H9 (cell line): ENCODE measurements around the gene WARS2. TPM values are rescaled to one million over a fixed set of nuclear protein-coding genes. Genes with fewer than 3 reads are reported as not detected.

ENCODE experiments used
- DNase-seq: peaks from one replicate; pipeline ENCODE4 v3.0.0-alpha.2; 2017
- H2AFZ ChIP-seq: one replicate; pipeline ENCODE4 v1.6.1; 2013; ENCODE audit warnings: mild to moderate bottlenecking, low read length, control low read depth, moderate library complexity
- H2AK5ac ChIP-seq: 2 replicates; pipeline ENCODE4 v1.6.1; 2013; ENCODE audit warnings: low read length, control low read depth, mixed read lengths; ENCODE audit not compliant: insufficient read length
- H2BK120ac ChIP-seq: one replicate; pipeline ENCODE4 v1.6.1; 2013; ENCODE audit warnings: low read depth, mild to moderate bottlenecking, low read length, control low read depth, inconsistent platforms; ENCODE audit not compliant: poor library complexity, severe bottlenecking
- H2BK12ac ChIP-seq: 2 replicates; pipeline ENCODE4 v1.6.1; 2013; ENCODE audit warnings: low read length, control low read depth, mixed read lengths, low read depth; ENCODE audit not compliant: insufficient read length
- H2BK15ac ChIP-seq: 2 replicates; pipeline ENCODE4 v1.6.1; 2013; ENCODE audit warnings: low read depth, low read length, control low read depth
- H2BK20ac ChIP-seq: one replicate; pipeline ENCODE4 v1.6.1; 2013; ENCODE audit warnings: low read depth, mild to moderate bottlenecking, low read length, control low read depth, inconsistent platforms; ENCODE audit not compliant: poor library complexity, severe bottlenecking
- H2BK5ac ChIP-seq: 2 replicates; pipeline ENCODE4 v1.6.1; 2013; ENCODE audit warnings: low read length, control low read depth, mixed read lengths; ENCODE audit not compliant: insufficient read length
- H3K14ac ChIP-seq: 2 replicates; pipeline ENCODE4 v1.6.1; 2013; ENCODE audit warnings: low read length, control low read depth; ENCODE audit not compliant: insufficient read depth
- H3K18ac ChIP-seq: 2 replicates; pipeline ENCODE4 v1.6.1; 2013; ENCODE audit warnings: low read depth, mild to moderate bottlenecking, mixed read lengths, low read length, control low read depth; ENCODE audit not compliant: insufficient read length
- H3K23ac ChIP-seq: 2 replicates; pipeline ENCODE4 v1.6.1; 2013; ENCODE audit warnings: low read length, control low read depth, mixed read lengths, low read depth; ENCODE audit not compliant: insufficient read length
- H3K23me2 ChIP-seq: 2 replicates; pipeline ENCODE4 v1.6.1; 2013; ENCODE audit warnings: low read depth, mild to moderate bottlenecking, mixed read lengths, low read length, control low read depth; ENCODE audit not compliant: insufficient read length, poor library complexity, severe bottlenecking
- H3K27ac ChIP-seq: 2 replicates; pipeline ENCODE4 v1.5.1; 2013; ENCODE audit warnings: low read length, control low read depth, mixed read lengths, low read depth; ENCODE audit not compliant: insufficient read length
- H3K27me3 ChIP-seq: 2 replicates; pipeline ENCODE4 v1.6.1; 2013; ENCODE audit warnings: low read length, control low read depth, inconsistent platforms; ENCODE audit not compliant: insufficient read depth
- H3K4ac ChIP-seq: 2 replicates; pipeline ENCODE4 v1.6.1; 2013; ENCODE audit warnings: low read depth, mild to moderate bottlenecking, control low read depth, inconsistent platforms, low read length, moderate library complexity
- H3K4me1 ChIP-seq: 2 replicates; pipeline ENCODE4 v1.6.1; 2013; ENCODE audit warnings: low read length, control low read depth, inconsistent platforms; ENCODE audit not compliant: insufficient read depth
- H3K4me2 ChIP-seq: 2 replicates; pipeline ENCODE4 v1.6.1; 2013; ENCODE audit warnings: low read length, control low read depth, mixed read lengths; ENCODE audit not compliant: insufficient read length, insufficient read depth
- H3K56ac ChIP-seq: 2 replicates; pipeline ENCODE4 v1.6.1; 2013; ENCODE audit warnings: low read depth, mild to moderate bottlenecking, mixed read lengths, low read length, control low read depth; ENCODE audit not compliant: insufficient read length
- H3K79me1 ChIP-seq: 2 replicates; pipeline ENCODE4 v1.6.1; 2013; ENCODE audit warnings: low read depth, mild to moderate bottlenecking, moderate library complexity, low read length, control low read depth, inconsistent platforms; ENCODE audit not compliant: insufficient read depth, poor library complexity, severe bottlenecking
- H3K79me2 ChIP-seq: 2 replicates; pipeline ENCODE4 v1.6.1; 2013; ENCODE audit warnings: low read length, control low read depth, inconsistent platforms; ENCODE audit not compliant: insufficient read depth
- H3K9ac ChIP-seq: 2 replicates; pipeline ENCODE4 v1.6.1; 2013; ENCODE audit warnings: low read length, control low read depth, mixed read lengths; ENCODE audit not compliant: insufficient read length; ENCODE audit errors: extremely low read depth
- H3K9me3 ChIP-seq: one replicate; pipeline ENCODE4 v1.6.1; 2013; ENCODE audit warnings: low read depth, low read length, inconsistent platforms; ENCODE audit not compliant: control insufficient read depth
- H3T11ph ChIP-seq: one replicate; pipeline ENCODE4 v1.6.1; 2013; ENCODE audit warnings: mild to moderate bottlenecking, low read length, control low read depth, inconsistent platforms
- H4K20me1 ChIP-seq: one replicate; pipeline ENCODE4 v1.6.1; 2013; ENCODE audit not compliant: control insufficient read depth, insufficient read length, insufficient read depth
- H4K5ac ChIP-seq: 2 replicates; pipeline ENCODE4 v1.6.1; 2013; ENCODE audit warnings: low read depth, mild to moderate bottlenecking, mixed read lengths, low read length, control low read depth; ENCODE audit not compliant: insufficient read length
- H4K8ac ChIP-seq: replicated peaks from 2 replicates; pipeline ENCODE4 v1.6.1; 2013; ENCODE audit warnings: low read length, control low read depth, mixed read lengths, low read depth; ENCODE audit not compliant: insufficient read length
- H4K91ac ChIP-seq: 2 replicates; pipeline ENCODE4 v1.6.1; 2013; ENCODE audit warnings: low read depth, mild to moderate bottlenecking, moderate library complexity, mixed read lengths, low read length, control low read depth; ENCODE audit not compliant: insufficient read length
- H3K27ac Mint-ChIP-seq, 3 experiments: 2 replicates in 2 of 3; 3 replicates in 1 of 3; pipeline ENCODE4 v1.8.0; 2020 to 2021; ENCODE audit warnings: mixed read lengths in 3 of 3, mild to moderate bottlenecking in 1 of 3, moderate library complexity in 1 of 3
- H3K27me3 Mint-ChIP-seq: 2 replicates; pipeline ENCODE4 v1.8.0; 2021; ENCODE audit warnings: low read depth, mild to moderate bottlenecking, moderate library complexity, mixed read lengths
- H3K36me3 Mint-ChIP-seq, 3 experiments: 2 replicates in 2 of 3; 3 replicates in 1 of 3; pipeline ENCODE4 v1.8.0; 2020 to 2021; ENCODE audit warnings: low read depth in 3 of 3, mixed read lengths in 3 of 3; ENCODE audit not compliant: insufficient read depth in 1 of 3
- H3K4me1 Mint-ChIP-seq, 2 experiments: 2 replicates each; pipeline ENCODE4 v1.8.0; 2020; ENCODE audit warnings: mixed read lengths in 2 of 2
- H3K4me3 Mint-ChIP-seq, 2 experiments: 2 replicates in 1 of 2; 3 replicates in 1 of 2; pipeline ENCODE4 v1.8.0; 2020 to 2021; ENCODE audit warnings: mild to moderate bottlenecking in 2 of 2, mixed read lengths in 2 of 2, moderate library complexity in 1 of 2
- H3K9me3 Mint-ChIP-seq, 2 experiments: 2 replicates in 1 of 2; 3 replicates in 1 of 2; pipeline ENCODE4 v1.8.0; 2020; ENCODE audit warnings: mild to moderate bottlenecking in 2 of 2, mixed read lengths in 2 of 2, moderate library complexity in 1 of 2
- WGBS: extraction: QIAGEN DNeasy Blood & Tissue Kit; methylation state at CpG from one replicate; pipeline ENCODE4 v1.1.7; 2013; ENCODE audit warnings: missing lambda C conversion rate, low lambda C conversion rate, mixed read lengths; ENCODE audit not compliant: insufficient read length; ENCODE audit errors: extremely low coverage; 5-methylcytosine and 5-hydroxymethylcytosine counted together
- total RNA-seq: library from RNA; stranded (reverse); gene quantifications from 2 replicates; pipeline ENCODE4 v1.2.1, GENCODE V29; 2021
- TF ChIP-seq, protein P1 (sequence below): fragments of 200-600 bp; sonication (generic); conservative IDR thresholded peaks from 3 replicates; pipeline ENCODE4 v1.8.0; 2021; ENCODE audit warnings: antibody characterized with exemption, mild to moderate bottlenecking

WARS2 gene
- total RNA-seq, 1 experiment from 2014 or later, result 9.7 TPM

DNA sequence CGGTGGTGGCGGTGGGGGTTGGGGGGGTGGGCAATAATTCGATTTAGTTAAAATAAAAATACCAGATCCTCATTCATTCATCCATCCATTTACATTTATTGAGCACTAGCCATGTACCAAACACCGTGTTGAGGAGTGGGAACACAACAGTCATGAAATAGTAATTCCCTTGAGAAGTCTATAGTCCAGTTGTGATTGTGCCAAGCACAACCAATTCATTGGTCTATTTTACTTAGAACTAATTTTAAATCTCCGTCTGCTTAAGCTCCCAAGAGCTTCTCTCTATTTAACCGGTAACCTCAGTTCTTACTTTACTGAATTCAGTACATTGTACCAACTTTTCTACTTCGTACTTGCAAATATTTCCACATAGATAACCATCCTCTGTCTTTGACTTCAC lies 38.4 kb downstream of the WARS2 start:
- no peak overlapping the region for H4K91ac ChIP-seq
- H4K8ac ChIP-seq, result no peak overlapping the region
- H3K4me1 Mint-ChIP-seq, result peaks cover 5 to 11% of the 10 kb centered on the region in 2 experiments
- H3K14ac ChIP-seq, result no peak overlapping the region
- H4K5ac ChIP-seq, result no peak overlapping the region
- H3K9ac ChIP-seq, result no peak overlapping the region
- H3K27ac ChIP-seq, result no peak overlapping the region
- H2BK15ac ChIP-seq, result no peak overlapping the region
- no peaks in the 10 kb centered on the region for H3K79me1 ChIP-seq
- H3K27me3 ChIP-seq, result no peaks in the 10 kb centered on the region
- H3K27ac Mint-ChIP-seq, result no peak overlapping the region
- H3K4me1 ChIP-seq, result peaks cover 5% of the 10 kb centered on the region; the same call in 1 of the 2 replicates
- no peaks in the 10 kb centered on the region for H3K23me2 ChIP-seq
- H3K36me3 Mint-ChIP-seq, result no peaks in the 10 kb centered on the region
- H3K9me3 Mint-ChIP-seq, result no peaks in the 10 kb centered on the region
- no CpG with 5 or more reads among the region's 7 CpGs for WGBS
- H2BK12ac ChIP-seq, result no peak overlapping the region
- no peak overlapping the region for H3T11ph ChIP-seq
- DNase-seq, result no peak
- TF ChIP-seq, protein P1, sequence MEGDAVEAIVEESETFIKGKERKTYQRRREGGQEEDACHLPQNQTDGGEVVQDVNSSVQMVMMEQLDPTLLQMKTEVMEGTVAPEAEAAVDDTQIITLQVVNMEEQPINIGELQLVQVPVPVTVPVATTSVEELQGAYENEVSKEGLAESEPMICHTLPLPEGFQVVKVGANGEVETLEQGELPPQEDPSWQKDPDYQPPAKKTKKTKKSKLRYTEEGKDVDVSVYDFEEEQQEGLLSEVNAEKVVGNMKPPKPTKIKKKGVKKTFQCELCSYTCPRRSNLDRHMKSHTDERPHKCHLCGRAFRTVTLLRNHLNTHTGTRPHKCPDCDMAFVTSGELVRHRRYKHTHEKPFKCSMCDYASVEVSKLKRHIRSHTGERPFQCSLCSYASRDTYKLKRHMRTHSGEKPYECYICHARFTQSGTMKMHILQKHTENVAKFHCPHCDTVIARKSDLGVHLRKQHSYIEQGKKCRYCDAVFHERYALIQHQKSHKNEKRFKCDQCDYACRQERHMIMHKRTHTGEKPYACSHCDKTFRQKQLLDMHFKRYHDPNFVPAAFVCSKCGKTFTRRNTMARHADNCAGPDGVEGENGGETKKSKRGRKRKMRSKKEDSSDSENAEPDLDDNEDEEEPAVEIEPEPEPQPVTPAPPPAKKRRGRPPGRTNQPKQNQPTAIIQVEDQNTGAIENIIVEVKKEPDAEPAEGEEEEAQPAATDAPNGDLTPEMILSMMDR, result no peak
- no peak overlapping the region for H3K4me3 Mint-ChIP-seq
- H3K23ac ChIP-seq, result no peak overlapping the region
- no peaks in the 10 kb centered on the region for H4K20me1 ChIP-seq
- no peak overlapping the region for H3K4ac ChIP-seq
- no peak overlapping the region for H2AFZ ChIP-seq
- H3K18ac ChIP-seq, result no peak overlapping the region
- H2BK120ac ChIP-seq, result no peak overlapping the region
- no peak overlapping the region for H2BK5ac ChIP-seq
- H3K79me2 ChIP-seq, result no peaks in the 10 kb centered on the region
- no peaks in the 10 kb centered on the region for H3K9me3 ChIP-seq
- no peak overlapping the region for H3K4me2 ChIP-seq
- H2BK20ac ChIP-seq, result no peak overlapping the region
- H3K56ac ChIP-seq, result no peak overlapping the region
- no peaks in the 10 kb centered on the region for H3K27me3 Mint-ChIP-seq
- no peak overlapping the region for H2AK5ac ChIP-seq
